GM18526 (cell line): ENCODE data around the gene AP5Z1.

Source experiments
- POLR2A ChIP-seq: IDR thresholded peaks from 3 replicates; pipeline ENCODE4 v1.6.1; 2011; ENCODE audit not compliant: insufficient read length; ENCODE audit errors: extremely low read depth

The AP5Z1 gene

DNA sequence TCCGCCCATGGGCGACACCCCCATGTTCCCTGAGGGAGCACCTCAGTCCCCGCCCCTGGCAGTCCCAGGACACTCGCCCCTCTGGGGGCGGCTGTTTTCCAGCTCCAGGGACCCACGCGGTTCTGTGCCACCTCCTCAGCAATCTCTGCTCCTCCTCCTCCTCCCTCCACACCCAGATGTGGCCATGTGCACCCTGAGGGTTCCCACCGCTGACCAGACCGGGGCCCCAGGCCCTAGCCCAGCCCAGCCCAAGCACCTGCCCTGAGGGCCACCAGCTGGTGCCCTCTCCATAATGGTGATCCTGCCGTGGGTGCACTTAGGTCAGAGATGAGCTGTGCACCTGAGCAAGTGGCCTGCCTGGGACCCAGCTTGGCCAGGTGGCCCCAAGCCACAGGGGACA, 25.1 kb downstream of the AP5Z1 start:
- TF ChIP-seq POLR2A: no peak

DNA sequence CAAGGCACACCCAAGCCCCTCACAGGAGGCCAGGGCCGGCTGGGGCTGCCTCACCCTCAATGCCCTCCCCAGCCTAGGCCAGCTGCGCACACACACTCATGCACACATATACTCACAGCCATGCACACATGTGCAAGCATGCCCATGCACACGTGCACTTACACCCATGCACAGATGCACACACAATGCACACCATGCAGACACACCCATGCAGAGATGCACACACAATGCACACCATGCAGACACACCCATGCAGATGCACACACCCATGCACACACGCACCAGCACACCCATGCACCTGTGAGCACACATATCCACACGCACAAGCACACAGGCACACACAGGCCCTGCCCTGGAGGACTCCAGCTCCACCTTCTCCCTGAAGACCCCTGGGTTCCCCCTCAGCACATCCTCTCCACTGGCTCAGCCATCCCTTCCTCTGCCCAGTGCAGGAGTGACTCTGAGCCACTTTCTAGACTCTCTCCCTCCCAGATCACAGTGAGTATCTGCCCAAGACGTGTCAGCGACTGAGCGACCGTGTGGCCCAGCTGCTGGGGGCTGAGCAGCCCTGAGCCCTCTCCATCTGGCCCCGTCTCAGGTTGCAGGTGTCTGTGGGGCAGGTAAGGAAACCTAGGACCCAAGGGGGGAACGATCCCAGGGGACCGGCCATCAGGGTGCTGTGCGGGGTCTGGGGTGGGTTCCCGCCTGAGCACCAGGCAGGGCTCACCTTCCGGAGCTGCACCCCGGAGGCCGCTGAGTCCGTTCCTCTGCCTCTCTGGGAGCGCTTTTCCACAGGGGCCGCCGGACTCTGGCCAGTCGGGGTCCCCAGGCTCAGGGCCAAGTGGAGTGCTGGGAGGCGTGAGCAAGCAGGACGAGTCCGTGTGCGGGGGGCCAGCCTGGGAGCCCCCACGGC, 25.8 kb downstream of the AP5Z1 start:
- TF ChIP-seq POLR2A: no peak

DNA sequence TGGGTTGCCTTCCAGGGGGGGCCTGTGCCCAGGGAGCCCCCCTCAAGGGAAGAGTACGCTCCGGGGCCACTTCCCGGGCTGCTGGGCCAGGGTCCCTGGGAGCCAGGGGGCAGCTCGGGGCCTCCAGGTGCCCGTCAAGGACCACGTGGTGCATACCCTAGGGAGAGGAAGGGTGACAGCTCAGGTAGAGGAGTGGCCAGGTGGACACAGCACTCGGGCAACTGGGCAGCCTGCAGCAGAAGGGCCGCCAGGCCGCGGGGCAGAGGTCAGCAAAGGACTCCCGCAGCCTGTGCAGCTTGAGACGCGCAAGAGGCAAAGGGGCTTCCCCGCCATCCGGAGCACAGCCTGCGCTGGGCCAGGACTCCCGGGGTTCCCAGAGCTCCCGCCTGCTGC, 26.4 kb downstream of the AP5Z1 start:
- TF ChIP-seq POLR2A: no peak

- TF ChIP-seq POLR2A: no peak
Observed at GRCh38 chr7:4803397-4804241, 28.2 kb downstream of the AP5Z1 start.

- no peak for TF ChIP-seq POLR2A
Observed at GRCh38 chr7:4805110-4805983, 29.9 kb downstream of the AP5Z1 start.

- no peak for TF ChIP-seq POLR2A
Observed at GRCh38 chr7:4805984-4806300, 30.5 kb downstream of the AP5Z1 start.

- TF ChIP-seq POLR2A: no peak
Observed at GRCh38 chr7:4806983-4807597, 31.7 kb downstream of the AP5Z1 start.

GRCh38 chr7:4807598-4808016, 32.2 kb downstream of the AP5Z1 start:
- no peak for TF ChIP-seq POLR2A

DNA sequence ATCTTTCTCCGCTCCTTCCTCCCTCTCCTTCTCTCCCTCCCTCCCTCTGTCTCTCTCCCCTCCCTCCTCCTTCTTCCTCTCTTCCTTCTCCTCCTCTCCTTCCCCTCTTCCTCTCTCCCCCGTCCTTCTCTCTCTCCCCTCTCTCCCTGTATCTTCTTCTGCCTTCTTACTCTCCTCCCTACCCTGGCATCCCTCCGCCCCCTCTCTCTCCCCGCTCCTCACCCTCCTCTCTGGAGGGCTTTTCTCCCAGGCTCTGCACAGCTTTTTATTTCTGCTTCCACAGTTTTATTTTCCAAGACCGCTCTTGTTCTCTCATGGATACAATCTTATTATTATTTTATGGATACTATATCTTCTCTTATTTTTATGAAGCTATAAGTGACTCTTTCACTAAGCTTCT, 32.6 kb downstream of the AP5Z1 start:
- no peak for TF ChIP-seq POLR2A

DNA sequence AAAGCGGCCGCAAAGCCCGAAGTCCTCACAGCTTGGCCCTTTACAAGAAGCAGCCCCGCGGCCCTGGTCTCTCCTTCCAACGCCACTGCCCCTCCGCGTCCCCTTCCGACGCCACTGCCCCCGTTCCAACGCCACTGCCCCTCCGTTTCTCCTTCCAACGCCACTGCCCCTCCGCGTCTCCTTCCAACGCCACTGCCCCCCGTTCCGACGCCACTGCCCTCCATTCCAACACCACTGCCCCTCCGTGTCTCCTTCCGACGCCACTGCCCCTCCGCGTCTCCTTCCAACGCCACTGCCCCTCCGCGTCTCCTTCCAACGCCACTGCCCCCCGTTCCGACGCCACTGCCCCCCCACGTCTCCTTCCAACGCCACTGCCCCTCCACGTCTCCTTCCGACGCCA, 33.1 kb downstream of the AP5Z1 start:
- TF ChIP-seq POLR2A: no peak

DNA sequence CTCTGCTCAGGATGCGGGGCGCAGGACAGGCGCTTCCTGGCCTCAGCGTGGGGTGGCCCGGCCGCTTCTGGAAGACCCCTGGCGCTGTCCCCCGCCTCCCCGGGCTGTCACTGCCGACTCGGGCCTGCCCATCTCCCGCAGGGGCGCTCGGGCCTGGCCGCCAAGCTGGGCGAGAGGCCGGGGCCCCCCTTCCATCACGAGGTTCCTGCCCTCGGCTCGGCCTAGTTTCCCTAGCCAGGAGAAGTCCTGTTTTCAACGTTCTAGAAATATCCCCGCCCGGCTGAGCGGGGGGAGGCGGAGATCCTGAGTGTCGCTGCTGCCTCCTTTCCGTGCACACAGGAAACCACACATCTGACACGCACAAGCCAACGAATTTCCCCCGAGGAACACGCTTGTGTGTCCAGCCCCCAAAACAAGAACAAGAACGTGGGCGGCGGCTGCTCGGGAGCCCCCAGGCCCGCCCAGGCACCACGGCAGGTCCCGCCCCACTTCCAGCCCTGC, 33.7 kb downstream of the AP5Z1 start:
- no peak for TF ChIP-seq POLR2A

- no peak for TF ChIP-seq POLR2A
Observed at GRCh38 chr7:4809666-4810065, 34.2 kb downstream of the AP5Z1 start.

DNA sequence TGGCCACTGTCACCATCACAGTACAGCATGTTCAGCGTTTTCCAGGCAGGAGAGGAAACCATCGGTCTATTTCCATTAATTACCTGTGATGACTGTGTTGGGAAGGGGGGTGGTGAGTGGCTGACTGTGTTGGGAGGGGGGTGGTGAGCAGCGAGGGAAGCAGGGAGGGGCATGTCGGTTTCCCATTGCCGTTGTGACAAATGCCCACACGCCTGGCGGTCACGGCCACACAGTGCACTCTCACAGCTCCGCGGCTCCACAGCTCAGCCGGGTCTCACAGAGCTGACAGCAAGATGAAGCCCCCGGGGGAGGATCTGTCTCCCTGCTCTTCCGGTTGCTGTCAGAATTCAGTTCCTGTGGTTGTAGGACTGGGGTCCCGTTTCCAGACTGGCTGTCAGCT, 39.0 kb downstream of the AP5Z1 start:
- TF ChIP-seq POLR2A: no peak

GRCh38 chr7:4815121-4815520, 39.7 kb downstream of the AP5Z1 start:
- TF ChIP-seq POLR2A: no peak
